Activated T-helper 1 cell treated with Interleukin-2 at 50 U/mL for 16 hours (primary cell): Measurements from ENCODE around the gene IRF4.

ENCODE experiments used
- DNase-seq: peaks from one replicate; pipeline ENCODE4 v3.0.0-alpha.2; 2020; ENCODE audit warnings: low read depth

Gene IRF4

GRCh38 chr6:398558-399078 lies 7.1 kb downstream of the IRF4 start:
- no peak for DNase-seq

- DNase-seq: no peak
Measured at GRCh38 chr6:399785-400534, 8.4 kb downstream of the IRF4 start.

GRCh38 chr6:400815-401214 lies 9.3 kb downstream of the IRF4 start:
- no peak for DNase-seq

DNA sequence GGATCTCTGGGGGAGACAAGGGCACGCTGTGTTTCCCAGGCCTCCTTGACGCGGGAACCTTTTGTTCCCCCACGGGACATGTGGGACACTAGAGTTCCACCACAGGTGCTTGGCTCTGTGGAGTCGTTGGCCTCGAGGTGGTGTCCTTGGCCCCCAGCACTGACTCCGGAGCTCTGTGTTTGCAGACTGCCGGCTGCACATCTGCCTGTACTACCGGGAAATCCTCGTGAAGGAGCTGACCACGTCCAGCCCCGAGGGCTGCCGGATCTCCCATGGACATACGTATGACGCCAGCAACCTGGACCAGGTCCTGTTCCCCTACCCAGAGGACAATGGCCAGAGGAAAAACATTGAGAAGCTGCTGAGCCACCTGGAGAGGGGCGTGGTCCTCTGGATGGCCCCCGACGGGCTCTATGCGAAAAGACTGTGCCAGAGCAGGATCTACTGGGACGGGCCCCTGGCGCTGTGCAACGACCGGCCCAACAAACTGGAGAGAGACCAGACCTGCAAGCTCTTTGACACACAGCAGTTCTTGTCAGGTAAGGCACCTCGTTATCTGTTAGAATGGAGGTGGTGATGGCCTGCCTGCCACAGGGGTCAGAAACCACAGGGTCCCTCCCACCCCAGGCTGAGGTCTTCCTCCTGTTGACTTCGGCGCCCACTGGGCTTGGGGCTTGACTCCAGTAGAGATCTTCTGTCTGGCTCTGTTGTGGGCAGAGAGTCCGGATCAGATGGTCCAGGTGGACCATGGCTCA lies 9.9 kb downstream of the IRF4 start:
- no peak for DNase-seq

DNA sequence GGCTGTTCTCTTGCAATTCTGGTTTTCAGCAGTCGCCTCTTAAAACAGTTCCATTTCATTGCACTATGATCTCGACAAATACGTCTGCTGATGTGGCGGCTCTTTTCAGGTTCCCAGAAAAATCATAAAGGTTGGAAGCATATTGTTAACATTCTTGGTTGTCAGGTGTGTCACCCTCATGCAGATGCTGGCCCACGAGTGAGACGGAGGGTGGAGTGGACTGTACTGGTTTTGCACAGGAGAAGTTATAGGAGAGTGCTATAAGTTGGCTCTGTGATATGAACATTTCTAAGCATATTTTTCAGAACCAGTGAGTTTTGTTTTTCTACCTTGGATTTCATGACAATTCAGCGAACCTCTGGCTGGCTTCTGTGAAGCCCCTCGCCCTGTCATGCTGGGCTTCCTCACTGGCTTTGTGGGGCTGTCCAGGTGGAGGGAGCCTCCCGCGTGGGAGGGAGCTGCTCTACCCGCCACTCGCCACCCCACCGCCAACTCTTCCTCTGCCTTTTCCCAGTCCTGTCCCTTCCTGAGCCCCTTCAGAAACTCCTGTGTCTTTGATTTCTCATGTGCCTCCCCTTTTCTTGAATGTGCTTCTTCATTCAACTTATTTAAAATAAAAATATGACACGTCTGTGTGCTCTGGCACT lies 10.6 kb downstream of the IRF4 start:
- no peak for DNase-seq

DNA sequence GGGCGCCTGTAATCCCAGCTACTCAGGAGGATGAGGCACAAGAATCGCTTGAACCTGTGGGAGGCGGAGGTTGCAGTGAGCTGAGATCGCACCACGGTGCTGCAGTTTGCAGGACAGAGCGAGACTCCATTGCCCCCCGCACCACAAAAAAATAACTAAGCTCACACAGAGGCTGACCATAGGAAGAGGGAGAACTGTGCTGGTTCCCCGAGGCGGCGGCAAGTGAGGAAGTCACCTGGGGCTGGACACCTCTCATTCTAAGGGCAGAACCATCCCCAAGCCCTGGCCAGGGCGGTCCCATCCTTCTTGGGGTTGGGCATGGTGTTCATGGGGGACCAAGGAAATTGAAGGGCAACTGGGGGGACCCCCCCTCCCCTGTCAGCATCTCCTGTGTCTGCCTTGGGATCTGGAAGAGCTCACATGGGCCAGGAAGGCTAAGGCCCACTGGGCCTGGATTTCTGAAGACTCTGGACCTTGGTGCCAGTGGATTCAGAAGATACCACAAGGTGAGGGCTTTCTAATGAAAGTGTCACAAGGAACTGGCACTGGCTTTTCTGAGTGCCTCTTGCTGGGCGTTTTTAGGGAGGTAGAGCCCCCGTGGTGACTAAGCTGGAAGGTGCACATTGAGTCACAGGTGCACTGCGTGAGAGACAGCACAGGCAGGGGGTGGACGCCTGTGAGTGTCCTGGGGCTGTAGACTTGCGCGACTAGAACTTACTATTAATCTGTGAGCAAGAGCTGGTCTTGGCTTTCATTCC lies 11.5 kb downstream of the IRF4 start:
- DNase-seq: no peak

- no peak for DNase-seq
Measured at GRCh38 chr6:403659-404655, 12.4 kb downstream of the IRF4 start.

DNA sequence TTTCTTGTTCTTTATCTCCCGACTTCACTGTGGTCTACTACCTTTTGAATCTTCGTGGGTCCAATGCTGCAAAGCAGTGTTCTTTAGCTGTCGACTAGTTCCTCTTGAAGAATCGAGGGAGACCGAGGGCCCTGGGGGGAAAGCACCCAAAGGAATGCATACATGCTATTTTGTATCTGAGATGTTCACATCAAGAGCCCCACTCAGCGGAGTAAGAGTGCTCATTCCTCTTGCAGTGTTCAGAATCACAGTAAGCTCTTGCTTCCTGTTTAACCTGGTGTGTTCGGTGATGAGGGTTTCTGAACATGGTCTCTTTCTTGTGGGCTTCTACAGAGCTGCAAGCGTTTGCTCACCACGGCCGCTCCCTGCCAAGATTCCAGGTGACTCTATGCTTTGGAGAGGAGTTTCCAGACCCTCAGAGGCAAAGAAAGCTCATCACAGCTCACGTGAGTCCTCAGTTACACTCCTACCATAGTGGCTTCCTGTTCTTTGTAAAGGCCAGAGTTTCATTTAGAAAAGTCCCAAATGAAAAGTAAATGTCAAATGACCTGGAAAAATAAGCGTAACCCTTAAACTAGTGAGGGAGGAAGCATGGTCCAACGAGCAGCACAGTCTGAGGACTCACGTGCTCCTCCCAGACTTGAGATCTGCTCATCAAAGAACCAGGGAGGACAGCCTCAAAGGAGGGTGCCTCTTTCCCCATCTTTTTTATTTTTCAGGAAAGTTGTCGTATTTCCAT lies 13.3 kb downstream of the IRF4 start:
- DNase-seq: no peak

DNA sequence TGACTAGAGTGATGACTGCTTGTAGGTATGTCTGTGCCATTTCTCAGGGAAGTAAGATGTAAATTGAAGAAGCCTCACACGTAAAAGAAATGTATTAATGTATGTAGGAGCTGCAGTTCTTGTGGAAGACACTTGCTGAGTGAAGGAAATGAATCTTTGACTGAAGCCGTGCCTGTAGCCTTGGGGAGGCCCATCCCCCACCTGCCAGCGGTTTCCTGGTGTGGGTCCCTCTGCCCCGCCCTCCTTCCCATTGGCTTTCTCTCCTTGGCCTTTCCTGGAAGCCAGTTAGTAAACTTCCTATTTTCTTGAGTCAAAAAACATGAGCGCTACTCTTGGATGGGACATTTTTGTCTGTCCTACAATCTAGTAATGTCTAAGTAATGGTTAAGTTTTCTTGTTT lies 16.6 kb downstream of the IRF4 start:
- no peak for DNase-seq

DNA sequence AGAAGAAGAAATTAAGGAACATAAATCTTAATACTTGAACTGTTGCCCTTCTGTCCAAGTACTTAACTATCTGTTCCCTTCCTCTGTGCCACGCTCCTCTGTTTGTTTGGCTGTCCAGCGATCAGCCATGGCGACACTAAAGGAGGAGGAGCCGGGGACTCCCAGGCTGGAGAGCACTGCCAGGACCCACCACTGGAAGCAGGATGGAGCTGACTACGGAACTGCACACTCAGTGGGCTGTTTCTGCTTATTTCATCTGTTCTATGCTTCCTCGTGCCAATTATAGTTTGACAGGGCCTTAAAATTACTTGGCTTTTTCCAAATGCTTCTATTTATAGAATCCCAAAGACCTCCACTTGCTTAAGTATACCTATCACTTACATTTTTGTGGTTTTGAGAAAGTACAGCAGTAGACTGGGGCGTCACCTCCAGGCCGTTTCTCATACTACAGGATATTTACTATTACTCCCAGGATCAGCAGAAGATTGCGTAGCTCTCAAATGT lies 17.1 kb downstream of the IRF4 start:
- no peak for DNase-seq

GRCh38 chr6:409370-409972 lies 17.9 kb downstream of the IRF4 start:
- no peak for DNase-seq

DNA sequence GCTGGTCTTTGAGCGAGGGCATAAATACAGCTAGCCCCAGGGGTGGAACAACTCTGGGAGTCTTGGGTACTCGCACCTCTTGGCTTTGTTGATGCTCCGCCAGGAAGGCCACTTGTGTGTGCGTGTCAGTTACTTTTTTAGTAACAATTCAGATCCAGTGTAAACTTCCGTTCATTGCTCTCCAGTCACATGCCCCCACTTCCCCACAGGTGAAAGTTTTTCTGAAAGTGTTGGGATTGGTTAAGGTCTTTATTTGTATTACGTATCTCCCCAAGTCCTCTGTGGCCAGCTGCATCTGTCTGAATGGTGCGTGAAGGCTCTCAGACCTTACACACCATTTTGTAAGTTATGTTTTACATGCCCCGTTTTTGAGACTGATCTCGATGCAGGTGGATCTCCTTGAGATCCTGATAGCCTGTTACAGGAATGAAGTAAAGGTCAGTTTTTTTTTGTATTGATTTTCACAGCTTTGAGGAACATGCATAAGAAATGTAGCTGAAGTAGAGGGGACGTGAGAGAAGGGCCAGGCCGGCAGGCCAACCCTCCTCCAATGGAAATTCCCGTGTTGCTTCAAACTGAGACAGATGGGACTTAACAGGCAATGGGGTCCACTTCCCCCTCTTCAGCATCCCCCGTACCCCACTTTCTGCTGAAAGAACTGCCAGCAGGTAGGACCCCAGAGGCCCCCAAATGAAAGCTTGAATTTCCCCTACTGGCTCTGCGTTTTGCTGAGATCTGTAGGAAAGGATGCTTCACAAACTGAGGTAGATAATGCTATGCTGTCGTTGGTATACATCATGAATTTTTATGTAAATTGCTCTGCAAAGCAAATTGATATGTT lies 19.2 kb downstream of the IRF4 start:
- DNase-seq: no peak

GRCh38 chr6:411402-412145 lies 20.0 kb downstream of the IRF4 start:
- DNase-seq: no peak

- DNase-seq: no peak
Measured at GRCh38 chr6:412146-412886, 20.8 kb downstream of the IRF4 start.

GRCh38 chr6:414447-414846 lies 22.9 kb downstream of the IRF4 start:
- DNase-seq: no peak

- no peak for DNase-seq
Measured at GRCh38 chr6:415087-415486, 23.5 kb downstream of the IRF4 start.

DNA sequence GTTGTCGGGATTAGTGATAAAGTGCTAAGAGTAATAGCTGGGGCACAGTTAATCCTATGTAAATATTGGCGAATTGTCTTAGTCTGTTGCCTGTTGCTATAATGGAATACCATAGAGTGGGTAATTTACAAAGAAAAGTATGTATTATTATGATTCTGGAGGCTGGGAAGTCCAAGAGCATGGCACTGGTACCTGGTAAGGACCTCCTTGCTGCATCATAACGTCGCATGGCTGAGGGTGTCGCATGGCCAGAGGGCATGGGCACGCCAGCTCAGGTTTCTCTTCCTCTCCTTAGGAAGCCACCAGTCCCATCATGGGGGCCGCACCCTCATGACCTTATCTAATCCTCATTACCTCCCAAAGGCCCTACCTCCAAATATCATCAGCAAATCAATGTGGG lies 29.7 kb downstream of the IRF4 start:
- no peak for DNase-seq
